Upper lobe of left lung (tissue), 4 donors: ENCODE measurements around the gene GAPDH.

Experiments used
- EP300 ChIP-seq, 4 donors: sonication (generic); formaldehyde crosslinking; IDR thresholded peaks; one replicate each; pipeline ENCODE4 v1.5.1; 2017; ENCODE audit warnings: antibody characterized with exemption in 4 of 4, control low read depth in 2 of 4
- POLR2AphosphoS5 ChIP-seq, 2 donors: sonication (generic); formaldehyde crosslinking; IDR thresholded peaks; one replicate each; pipeline ENCODE4 v1.5.1; 2017; ENCODE audit warnings: antibody characterized with exemption in 2 of 2
- TF ChIP-seq, protein P1 (sequence below), 6 experiments: fragments of 450-650 bp in 4 of 6; fragments of 200-600 bp in 2 of 6; sonication (generic) in 2 of 6; IDR thresholded peaks; one replicate each; pipeline ENCODE4 v1.5.1; 2016 to 2019; ENCODE audit warnings: antibody characterized with exemption in 6 of 6

DNA sequence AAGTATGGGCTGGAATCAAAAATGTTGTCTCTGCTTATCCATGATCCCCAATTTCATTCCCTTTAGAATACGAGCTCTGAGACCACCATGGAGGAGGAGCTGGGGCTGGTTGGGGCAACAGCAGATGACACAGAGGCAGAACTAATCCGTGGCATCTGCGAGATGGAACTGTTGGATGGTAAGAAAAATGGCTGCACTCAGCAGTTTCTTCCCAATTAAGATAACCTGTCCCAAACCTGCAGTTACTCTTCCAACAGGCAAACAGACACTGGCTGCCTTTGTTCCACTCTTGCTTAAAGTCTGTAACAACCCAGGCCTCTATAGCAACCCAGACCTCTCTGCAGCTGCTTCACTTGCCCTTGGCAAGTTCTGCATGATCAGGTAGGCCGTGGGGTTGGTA lies 6.6 kb upstream of the GAPDH start:
- TF ChIP-seq POLR2AphosphoS5 (IDR thresholded peaks at IDR 0.05) (no peak), EP300 (IDR thresholded peaks at IDR 0.05) (no peak)
- TF ChIP-seq, protein P1, sequence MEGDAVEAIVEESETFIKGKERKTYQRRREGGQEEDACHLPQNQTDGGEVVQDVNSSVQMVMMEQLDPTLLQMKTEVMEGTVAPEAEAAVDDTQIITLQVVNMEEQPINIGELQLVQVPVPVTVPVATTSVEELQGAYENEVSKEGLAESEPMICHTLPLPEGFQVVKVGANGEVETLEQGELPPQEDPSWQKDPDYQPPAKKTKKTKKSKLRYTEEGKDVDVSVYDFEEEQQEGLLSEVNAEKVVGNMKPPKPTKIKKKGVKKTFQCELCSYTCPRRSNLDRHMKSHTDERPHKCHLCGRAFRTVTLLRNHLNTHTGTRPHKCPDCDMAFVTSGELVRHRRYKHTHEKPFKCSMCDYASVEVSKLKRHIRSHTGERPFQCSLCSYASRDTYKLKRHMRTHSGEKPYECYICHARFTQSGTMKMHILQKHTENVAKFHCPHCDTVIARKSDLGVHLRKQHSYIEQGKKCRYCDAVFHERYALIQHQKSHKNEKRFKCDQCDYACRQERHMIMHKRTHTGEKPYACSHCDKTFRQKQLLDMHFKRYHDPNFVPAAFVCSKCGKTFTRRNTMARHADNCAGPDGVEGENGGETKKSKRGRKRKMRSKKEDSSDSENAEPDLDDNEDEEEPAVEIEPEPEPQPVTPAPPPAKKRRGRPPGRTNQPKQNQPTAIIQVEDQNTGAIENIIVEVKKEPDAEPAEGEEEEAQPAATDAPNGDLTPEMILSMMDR (IDR thresholded peaks at IDR 0.05) = no peak
